GM19372 (cell line): ENCODE results near the gene RAB14.
A peak's percentile ranks its signal among the peaks of the same experiment; 100 is the strongest.

ENCODE experiments used
- ATAC-seq: cut with Tn5 transposase; IDR thresholded peaks from one replicate; pipeline ENCODE4 v1.9.1; 2021; ENCODE audit warnings: mild to moderate bottlenecking, low read depth, moderate library complexity; ENCODE audit not compliant: unreplicated experiment

RAB14 gene

DNA sequence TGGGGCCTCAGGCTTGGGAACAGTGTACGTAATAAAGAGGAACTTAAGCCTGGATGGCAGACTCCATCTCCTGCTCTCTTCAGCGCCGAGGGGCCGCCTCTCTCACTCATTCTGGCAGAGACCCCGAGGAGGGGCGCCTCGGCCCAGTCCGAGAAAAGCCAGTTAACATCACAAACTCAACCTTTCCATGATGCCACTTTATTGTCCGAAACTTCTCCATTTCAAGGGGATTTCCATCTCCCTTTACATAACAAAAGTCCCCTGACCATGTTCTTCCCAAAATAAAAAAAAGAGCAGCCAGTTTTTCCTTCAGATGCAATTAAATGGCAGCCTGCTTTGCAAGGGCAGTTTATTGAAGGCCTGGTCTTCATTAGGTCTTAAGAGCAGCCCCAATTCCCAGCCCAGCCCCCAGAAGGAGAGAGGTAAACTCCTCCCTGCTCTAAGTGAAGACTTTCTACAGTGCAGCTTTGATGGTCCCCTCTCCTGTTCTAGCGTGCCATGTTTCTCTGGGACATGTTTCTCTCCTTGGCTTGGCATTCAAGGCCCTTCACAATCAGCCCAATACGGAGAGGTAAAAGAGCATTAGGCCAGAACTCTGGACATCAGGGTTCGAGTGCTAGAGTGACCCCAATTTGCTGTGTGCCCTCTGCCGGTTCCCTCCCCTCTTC is 19.5 kb upstream of the RAB14 start:
- ATAC-seq: no peak

- no peak for ATAC-seq
Measured at GRCh38 chr9:121219530-121219929, 17.9 kb upstream of the RAB14 start.

GRCh38 chr9:121218357-121219027 is 16.8 kb upstream of the RAB14 start:
- no peak for ATAC-seq

GRCh38 chr9:121217609-121218292 is 16.1 kb upstream of the RAB14 start:
- no peak for ATAC-seq

- ATAC-seq: no peak
Measured at GRCh38 chr9:121216271-121216805, 14.7 kb upstream of the RAB14 start.

DNA sequence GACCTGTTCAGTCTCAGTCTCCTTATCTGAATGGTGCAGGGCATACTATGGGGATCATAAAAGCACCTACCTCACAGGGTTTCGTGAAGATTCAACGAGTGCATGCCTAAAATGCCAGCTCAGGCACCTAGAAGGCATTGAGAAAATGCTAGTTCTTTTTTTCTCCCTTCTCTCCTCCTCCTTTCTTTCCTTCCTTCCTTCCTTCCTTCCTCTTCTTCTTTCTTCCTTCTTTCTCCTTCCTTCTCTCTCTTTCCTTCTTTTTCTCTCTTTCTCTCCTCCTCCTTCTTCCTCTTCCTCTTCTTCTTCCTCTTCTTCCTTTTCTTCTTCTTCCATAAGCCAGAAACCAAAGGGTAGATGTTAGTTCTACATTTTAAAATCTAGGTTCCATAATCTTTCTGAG is 12.3 kb upstream of the RAB14 start:
- no peak for ATAC-seq

DNA sequence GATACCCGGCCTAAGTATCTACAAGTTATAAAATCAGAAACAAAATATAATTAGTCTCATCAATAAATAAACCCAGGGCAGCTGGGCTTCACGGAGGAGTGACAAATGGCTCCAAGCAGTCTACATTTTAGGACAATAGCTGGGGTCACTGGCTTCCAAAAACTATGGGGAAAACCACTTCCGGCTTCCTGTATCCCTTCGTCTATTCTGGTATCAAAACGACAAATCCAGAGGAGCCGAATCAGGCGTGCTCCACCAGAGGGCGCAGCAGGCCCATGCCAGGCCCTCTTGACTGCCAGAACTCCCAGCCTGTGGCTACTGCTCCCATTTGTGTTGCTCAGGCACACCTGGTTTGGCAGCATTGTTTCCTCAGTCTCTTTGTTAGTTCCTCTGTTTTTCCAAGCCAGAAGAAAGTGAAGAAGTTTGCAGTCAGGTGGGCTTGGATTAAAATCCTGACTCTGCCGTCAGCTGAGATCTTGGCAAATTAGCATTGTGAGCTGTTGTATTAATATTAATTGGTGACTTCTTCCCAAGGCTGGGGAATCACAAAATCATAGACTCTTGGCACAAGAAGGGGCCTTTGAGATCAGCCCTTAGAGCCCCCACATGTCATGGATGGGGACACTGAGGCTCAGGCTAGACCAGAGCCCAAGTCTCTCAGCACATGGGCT is 11.6 kb upstream of the RAB14 start:
- ATAC-seq: no peak

DNA sequence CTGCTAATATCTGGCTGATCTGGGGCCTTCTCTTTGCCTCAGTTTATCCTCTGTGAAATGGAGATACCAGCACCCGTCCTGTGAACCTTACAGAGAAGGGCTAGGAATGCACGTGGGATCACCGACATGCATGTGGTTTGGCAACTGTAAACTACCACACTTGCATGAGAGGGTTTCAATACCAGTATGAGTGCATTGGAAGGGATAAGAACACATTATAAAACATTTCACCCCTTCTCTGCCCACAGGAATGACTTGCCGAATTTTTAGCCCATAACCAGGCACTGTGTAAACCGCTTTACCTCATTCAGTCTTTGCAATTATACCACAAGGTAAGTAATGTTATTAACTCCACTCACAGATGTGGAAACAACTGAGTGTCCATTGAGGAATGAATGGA is 8.9 kb upstream of the RAB14 start:
- ATAC-seq: no peak

- ATAC-seq: peak; percentile 89
Measured at GRCh38 chr9:121207371-121207940, 5.8 kb upstream of the RAB14 start.

DNA sequence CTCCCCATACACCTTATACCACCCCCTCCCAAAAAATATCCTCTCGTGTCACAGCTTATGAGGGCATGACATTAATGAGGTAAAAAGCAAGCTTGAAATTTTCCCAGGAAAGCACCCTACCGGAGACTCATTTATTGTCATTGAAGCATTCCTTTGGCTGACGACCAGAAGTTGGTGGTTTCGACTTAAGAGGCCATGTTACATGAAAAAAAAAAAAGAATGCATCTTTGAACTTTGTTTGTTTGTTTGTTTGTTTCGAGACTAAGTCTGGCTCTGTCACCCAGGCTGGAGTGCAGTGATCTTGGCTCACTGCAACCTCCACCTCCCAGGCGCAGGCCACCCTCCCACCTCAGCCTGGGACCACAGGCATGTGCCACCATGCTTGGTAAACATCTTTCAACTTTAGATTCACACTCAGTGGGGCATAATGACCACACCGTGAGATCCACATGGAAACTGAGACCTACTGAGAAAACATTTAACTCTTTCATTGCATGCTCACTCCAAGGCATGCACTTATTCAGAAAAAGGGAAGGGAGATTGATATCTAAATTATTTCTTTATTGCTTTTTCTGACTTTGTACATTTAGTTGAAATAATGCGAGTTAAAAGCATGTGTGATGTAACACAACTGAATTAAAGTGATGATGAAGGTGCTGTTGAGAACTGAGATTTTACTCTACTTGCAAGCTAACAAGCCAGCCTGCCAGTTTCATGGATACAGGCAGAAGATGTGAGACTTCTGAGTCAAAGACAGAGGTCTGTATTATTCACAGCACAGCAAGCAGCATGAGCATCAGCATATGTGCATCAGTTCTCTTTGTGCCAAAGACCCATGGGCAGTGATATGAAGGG is 5.1 kb upstream of the RAB14 start:
- ATAC-seq: peak; percentile 28

DNA sequence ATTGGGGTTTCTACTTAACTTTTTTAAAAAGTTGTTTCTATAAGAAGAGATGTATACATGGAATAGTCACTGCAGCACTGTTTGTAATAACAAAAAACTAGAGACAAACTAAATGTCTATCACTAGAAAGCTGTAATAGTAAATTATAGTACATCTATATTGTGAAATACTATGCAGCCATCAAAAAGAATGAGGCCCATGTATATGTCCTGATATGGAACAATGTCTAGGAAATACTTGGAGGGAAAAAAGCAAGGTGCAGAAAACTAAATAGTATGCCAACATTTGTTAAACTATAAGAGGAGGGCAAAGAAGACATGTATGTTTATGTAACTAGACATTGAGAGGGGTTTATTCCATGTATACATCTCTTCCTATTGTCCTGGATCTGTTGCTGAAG is 2.9 kb upstream of the RAB14 start:
- no peak for ATAC-seq

DNA sequence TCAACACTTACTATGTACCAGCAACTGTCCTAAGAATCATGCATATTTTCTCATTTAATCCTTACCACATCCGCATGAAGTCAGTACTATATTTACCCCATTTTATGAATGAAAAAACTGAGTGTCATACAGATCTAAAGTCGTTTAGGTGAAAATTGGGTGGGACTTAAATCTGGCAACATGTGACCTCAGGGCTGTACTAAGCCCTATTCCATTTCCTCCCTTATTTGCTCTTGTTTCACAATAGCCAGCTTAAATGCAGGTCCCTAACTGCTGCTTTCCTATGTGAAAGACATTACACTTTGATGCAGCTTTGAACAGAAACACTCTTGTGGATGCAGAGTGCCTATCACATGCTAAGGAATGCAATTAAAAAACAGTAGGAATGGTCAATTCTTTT is 2.5 kb upstream of the RAB14 start:
- ATAC-seq: no peak

DNA sequence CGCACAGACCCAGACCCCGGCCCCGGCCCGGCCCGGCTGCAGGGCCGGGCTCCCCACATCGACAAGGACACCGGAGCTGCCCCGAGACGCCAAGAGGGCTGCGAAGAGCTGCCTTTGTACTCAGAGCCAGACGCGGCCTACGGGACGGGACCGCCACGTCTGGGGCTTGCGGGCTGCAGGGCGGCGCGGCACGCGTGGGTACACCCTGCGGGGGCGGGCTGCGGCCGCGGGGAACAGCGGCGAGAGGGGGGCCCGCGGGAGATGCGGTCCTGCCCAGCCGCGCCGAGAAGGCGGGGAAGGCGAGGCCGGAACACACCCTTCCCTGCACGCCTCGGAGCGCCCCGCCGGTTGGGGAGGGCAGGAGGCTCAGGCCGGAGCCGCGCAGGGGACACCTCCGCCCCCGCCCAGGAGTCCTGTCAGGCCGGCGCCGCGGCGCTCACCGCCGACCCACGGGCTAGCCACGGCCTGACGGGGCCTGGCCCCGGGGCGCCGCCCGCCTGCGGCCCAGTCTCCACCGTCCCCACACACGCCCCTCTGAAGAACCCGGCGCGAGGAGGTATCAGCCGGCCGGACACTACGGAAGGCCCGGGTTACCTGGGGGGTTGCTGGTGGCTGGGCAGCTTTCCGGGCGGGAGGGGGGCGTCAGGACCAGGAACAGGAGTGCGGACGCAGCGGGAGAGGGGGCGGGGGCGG is 478 bp downstream of the RAB14 start:
- peak; percentile 19 for ATAC-seq

DNA sequence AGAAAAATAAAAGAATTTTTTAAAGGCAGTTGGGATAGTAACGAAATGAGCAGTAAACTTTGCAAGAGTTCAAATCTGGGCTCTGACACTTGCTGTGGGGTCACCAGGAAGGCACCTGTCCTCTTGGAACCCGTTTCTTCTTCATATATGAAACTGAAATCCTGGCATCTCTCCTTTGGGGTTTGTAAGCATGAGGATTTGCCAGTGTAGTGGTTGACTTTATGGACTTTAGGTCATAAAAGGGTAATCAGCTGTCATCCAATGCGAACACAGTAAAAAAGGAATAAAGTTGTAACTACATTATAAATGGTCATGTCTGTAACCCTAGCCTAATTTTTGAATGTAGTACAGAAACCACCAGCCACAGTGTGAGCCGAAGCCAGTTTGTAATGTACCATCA is 1.3 kb downstream of the RAB14 start:
- no peak for ATAC-seq

- ATAC-seq: no peak
Measured at GRCh38 chr9:121199921-121200320, 1.7 kb downstream of the RAB14 start.

DNA sequence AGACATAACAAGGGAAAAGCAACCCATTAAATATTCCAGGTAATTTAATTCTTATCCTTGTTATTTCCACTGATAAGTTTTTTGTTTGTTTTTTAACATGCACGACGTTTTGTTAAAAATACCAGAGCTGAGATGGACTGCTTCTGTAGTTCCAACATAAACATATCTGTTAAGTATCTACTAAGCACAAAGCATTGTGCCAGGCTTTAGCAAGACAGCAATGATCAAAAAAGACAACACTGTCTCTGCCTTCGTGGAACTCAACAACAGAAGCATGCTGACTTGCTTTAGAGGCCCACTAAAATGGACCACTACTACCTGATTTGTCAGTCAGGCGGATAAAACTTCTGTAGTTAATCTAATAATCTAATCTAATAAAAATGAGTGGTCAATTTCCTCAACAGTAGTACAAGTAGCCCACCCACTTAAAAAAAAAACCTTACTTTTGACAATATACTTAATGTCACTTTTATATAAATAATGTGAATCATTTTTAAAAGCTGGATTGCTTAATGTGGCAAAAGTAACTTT is 3.1 kb downstream of the RAB14 start:
- ATAC-seq: no peak

DNA sequence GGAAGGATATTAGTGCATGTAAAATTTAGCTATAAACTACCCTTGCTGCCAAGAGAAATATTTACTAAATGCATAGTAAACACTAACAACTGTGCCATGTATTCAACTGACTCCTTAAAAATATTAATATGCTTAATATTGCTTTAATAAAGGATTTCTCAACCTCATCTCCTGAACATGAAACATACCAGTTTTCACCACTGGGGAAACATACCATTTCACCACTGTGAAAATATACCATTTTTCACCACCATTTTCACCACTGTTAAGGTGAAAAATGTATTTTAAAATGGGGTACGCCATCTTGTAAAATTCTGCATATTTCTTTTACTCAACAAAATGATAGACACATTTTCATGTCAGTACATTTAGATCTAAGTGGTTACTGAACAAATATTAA is 4.5 kb downstream of the RAB14 start:
- ATAC-seq: no peak

DNA sequence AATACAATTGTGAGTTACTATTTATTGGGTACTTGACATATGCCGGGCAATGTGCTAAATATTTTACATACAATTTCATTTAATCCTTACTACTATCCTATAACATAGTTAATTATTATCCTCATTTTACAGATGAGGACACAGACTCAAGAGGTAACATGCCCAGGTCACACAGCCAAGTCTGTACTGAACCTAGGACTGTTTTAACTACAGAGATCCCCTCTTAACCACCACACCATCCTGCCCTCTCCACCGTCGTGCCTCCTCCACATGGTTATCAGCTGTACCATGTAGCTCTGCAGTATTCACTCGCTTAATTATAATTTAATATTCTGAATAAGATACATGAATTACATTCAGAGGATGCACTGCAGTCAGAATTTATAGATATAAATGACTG is 5.3 kb downstream of the RAB14 start:
- ATAC-seq: no peak

- no peak for ATAC-seq
Measured at GRCh38 chr9:121194730-121195129, 6.9 kb downstream of the RAB14 start.
